ENCODE results near the gene CTNND1. TPM values are rescaled to one million over a fixed set of nuclear protein-coding genes. Genes with fewer than 3 reads are reported as not detected.
"Not testable (repeated sequence)": the region's sequence is repeated elsewhere in the genome, so short reads cannot be mapped to it uniquely, and the experiment has no call there.

The CTNND1 gene
- total RNA-seq, 3 donors from 2014 or later: 82.1 to 259 (median 175) TPM

DNA sequence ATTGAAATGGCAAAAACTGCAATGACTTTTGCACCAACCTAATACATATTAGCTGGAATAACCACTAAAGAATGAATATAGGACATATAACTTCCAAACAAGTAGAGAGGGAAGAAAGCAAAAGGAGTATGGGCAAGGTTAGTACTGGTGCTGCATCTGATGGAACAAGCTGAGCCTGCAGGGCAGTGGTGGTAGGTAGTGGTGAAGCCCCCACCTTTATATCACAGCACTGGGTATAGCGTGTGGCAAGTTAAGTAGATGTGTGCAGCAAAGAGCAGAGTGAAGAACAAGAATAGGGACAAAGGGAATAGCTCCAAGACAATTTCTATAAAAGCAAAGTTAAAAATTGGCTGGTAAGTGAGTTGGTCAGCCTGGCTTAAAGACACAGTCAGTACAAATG, 62.3 kb downstream of the CTNND1 start:
- no peak for DNase-seq (ENCODE audit: low spot score in 2 of 2)
- intact Hi-C loops (cut with DNase I; ENCODE audit: low total_unique reads): no loop called here
- Histone ChIP-seq H3K4me3 (no peak overlapping the region), H3K27me3 (no peaks in the 10 kb centered on the region), H3K4me1 (no peaks in the 10 kb centered on the region), H3K36me3 (no peaks in the 10 kb centered on the region), H3K9me3 (no peaks in the 10 kb centered on the region), H3K27ac (no peak overlapping the region)
- TF ChIP-seq, protein P1, sequence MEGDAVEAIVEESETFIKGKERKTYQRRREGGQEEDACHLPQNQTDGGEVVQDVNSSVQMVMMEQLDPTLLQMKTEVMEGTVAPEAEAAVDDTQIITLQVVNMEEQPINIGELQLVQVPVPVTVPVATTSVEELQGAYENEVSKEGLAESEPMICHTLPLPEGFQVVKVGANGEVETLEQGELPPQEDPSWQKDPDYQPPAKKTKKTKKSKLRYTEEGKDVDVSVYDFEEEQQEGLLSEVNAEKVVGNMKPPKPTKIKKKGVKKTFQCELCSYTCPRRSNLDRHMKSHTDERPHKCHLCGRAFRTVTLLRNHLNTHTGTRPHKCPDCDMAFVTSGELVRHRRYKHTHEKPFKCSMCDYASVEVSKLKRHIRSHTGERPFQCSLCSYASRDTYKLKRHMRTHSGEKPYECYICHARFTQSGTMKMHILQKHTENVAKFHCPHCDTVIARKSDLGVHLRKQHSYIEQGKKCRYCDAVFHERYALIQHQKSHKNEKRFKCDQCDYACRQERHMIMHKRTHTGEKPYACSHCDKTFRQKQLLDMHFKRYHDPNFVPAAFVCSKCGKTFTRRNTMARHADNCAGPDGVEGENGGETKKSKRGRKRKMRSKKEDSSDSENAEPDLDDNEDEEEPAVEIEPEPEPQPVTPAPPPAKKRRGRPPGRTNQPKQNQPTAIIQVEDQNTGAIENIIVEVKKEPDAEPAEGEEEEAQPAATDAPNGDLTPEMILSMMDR (IDR thresholded peaks at IDR 0.05): no peak

- no peaks in the 10 kb centered on the region for H3K36me3 ChIP-seq
- H3K4me1 ChIP-seq: no peaks in the 10 kb centered on the region
- no peaks in the 10 kb centered on the region for H3K9me3 ChIP-seq
- H3K27ac ChIP-seq: no peak overlapping the region
- H3K4me3 ChIP-seq: no peak overlapping the region
- DNase-seq (ENCODE audit: low spot score in 2 of 2): no peak
- H3K27me3 ChIP-seq: peaks cover 0 to 10% of the 10 kb centered on the region in 2 donors
- TF ChIP-seq, protein P1 (IDR thresholded peaks at IDR 0.05): no peak
- no peak for TF ChIP-seq POLR2A (IDR thresholded peaks at IDR 0.05)
- TF ChIP-seq POLR2AphosphoS5 (IDR thresholded peaks at IDR 0.05): no peak
- intact Hi-C loops (cut with DNase I; ENCODE audit: low total_unique reads): no loop called here
Observed at GRCh38 chr11:57834852-57835251, 73.2 kb downstream of the CTNND1 start.

DNA sequence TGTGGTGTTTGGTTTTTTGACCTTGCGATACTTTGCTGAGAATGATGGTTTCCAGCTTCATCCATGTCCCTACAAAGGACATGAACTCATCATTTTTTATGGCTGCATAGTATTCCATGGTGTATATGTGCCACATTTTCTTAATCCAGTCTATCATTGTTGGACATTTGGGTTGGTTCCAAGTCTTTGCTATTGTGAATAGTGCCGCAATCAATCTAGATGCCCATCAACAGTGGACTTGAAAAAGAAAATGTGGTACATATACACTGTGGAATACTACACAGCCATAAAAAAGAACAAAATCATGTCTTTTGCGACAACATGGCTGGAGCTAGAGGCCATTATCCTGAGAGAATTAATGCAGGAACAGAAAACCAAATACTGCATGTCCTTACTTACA, 77.0 kb downstream of the CTNND1 start:
- H3K4me3 ChIP-seq; H3K36me3 ChIP-seq; H3K27ac ChIP-seq; H3K4me1 ChIP-seq; H3K27me3 ChIP-seq; intact Hi-C loops (cut with DNase I; ENCODE audit: low total_unique reads); DNase-seq (ENCODE audit: low spot score in 2 of 2); H3K9me3 ChIP-seq: not testable (repeated sequence)

GRCh38 chr11:57842873-57843272, 81.3 kb downstream of the CTNND1 start:
- Histone ChIP-seq H3K27me3 (peaks cover 0 to 2% of the 10 kb centered on the region in 2 donors), H3K9me3 (no peaks in the 10 kb centered on the region), H3K4me1 (no peaks in the 10 kb centered on the region), H3K27ac (no peak overlapping the region), H3K36me3 (no peaks in the 10 kb centered on the region), H3K4me3 (no peak overlapping the region)
- DNase-seq (ENCODE audit: low spot score in 2 of 2): no peak
- TF ChIP-seq, protein P1 (IDR thresholded peaks at IDR 0.05): no peak
- TF ChIP-seq POLR2AphosphoS5 (IDR thresholded peaks at IDR 0.05): no peak
- no peak for TF ChIP-seq POLR2A (IDR thresholded peaks at IDR 0.05)
- intact Hi-C loops (cut with DNase I; ENCODE audit: low total_unique reads): no loop called here

DNA sequence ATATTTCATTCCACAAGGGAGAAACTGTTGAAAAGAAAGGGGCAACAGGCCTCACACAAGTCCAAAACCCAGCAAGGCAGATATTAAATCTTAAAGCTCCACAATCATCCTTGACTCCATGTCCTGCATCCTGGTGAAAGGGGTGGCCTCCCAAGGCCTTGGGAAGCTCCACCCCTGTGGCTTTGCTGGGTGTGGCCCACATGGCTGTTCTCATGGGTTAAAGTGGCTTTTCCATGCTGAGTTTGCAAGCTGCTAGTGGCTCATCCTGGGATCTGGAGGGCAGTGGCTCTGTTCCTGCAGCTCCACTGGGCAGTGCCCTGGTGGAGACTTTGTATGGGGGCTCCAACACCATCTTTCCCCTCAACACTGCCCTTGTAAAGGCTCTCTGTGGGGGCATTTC, 106.4 kb downstream of the CTNND1 start:
- Histone ChIP-seq H3K36me3 (no peaks in the 10 kb centered on the region), H3K9me3 (no peaks in the 10 kb centered on the region), H3K27ac (no peak overlapping the region), H3K4me3 (no peak overlapping the region), H3K27me3 (no peaks in the 10 kb centered on the region), H3K4me1 (no peaks in the 10 kb centered on the region)
- intact Hi-C loops (cut with DNase I; ENCODE audit: low total_unique reads): no loop called here
- no peak for DNase-seq (ENCODE audit: low spot score in 2 of 2)
- TF ChIP-seq POLR2AphosphoS5 (IDR thresholded peaks at IDR 0.05) (no peak), POLR2A (IDR thresholded peaks at IDR 0.05) (no peak)
- TF ChIP-seq, protein P1 (IDR thresholded peaks at IDR 0.05): no peak

DNA sequence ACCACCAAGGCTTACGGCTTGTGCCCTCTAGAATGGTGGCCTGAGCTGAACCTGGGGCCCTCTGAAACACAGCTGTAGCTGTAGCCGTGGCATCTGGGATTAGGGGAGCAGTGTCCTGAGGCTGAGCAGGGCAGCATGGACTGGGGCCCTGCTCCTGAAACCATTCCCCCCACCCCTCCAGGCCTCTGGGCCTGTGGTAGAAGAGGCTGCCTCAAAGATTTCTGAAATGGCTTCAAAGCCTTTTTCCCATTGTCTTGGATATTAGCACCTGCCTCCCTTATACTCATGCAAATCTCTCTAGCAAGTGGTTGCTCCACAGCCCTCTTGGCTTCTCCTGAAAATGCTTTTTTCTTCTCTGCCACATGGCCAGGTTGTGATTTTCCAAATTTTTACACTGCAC, 106.9 kb downstream of the CTNND1 start:
- no peak for TF ChIP-seq POLR2AphosphoS5 (IDR thresholded peaks at IDR 0.05)
- no peak for TF ChIP-seq POLR2A (IDR thresholded peaks at IDR 0.05)
- TF ChIP-seq, protein P1 (IDR thresholded peaks at IDR 0.05): no peak
- Histone ChIP-seq H3K27ac (no peak overlapping the region), H3K36me3 (no peaks in the 10 kb centered on the region), H3K9me3 (no peaks in the 10 kb centered on the region), H3K27me3 (no peaks in the 10 kb centered on the region), H3K4me1 (no peaks in the 10 kb centered on the region), H3K4me3 (no peak overlapping the region)
- no peak for DNase-seq (ENCODE audit: low spot score in 2 of 2)
- intact Hi-C loops (cut with DNase I; ENCODE audit: low total_unique reads): no loop called here
